Mucosa of rectum (tissue), 2 donors: ENCODE measurements around the gene FKBP3.

ENCODE experiments used
- H3K27ac ChIP-seq, 2 donors: one replicate each; pipeline ENCODE4 v1.7.0; 2013; ENCODE audit warnings: inconsistent platforms in 2 of 2, low read depth in 2 of 2, low read length in 2 of 2
- H3K27me3 ChIP-seq, 2 donors: one replicate each; pipeline ENCODE4 v1.7.0; 2013; ENCODE audit warnings: low read length in 2 of 2; ENCODE audit not compliant: control insufficient read depth in 2 of 2, insufficient read depth in 2 of 2
- H3K36me3 ChIP-seq, 2 donors: one replicate each; pipeline ENCODE4 v1.7.0; 2013; ENCODE audit warnings: low read length in 2 of 2; ENCODE audit not compliant: control insufficient read depth in 2 of 2, insufficient read depth in 2 of 2
- H3K4me1 ChIP-seq, 2 donors: one replicate each; pipeline ENCODE4 v1.7.0; 2013; ENCODE audit warnings: low read length in 2 of 2, mild to moderate bottlenecking in 1 of 2; ENCODE audit not compliant: control insufficient read depth in 2 of 2, insufficient read depth in 2 of 2
- H3K4me3 ChIP-seq, 2 donors: one replicate each; pipeline ENCODE4 v1.7.0; 2013; ENCODE audit warnings: low read length in 2 of 2
- H3K9ac ChIP-seq, 2 donors: one replicate each; pipeline ENCODE4 v1.7.0; 2013; ENCODE audit warnings: low read length in 2 of 2, low read depth in 1 of 2, mild to moderate bottlenecking in 1 of 2
- H3K9me3 ChIP-seq, 2 donors: one replicate each; pipeline ENCODE4 v1.7.0; 2013; ENCODE audit warnings: low read length in 2 of 2; ENCODE audit not compliant: control insufficient read depth in 2 of 2
- donor health status: healthy.
- donor health status: Normal muscosa, but diverticular disease.

Gene FKBP3

GRCh38 chr14:45118594-45118993 is 15.7 kb downstream of the FKBP3 start:
- H3K4me1 ChIP-seq, result no peaks in the 10 kb centered on the region
- peaks cover 43 to 53% of the 10 kb centered on the region in 2 donors for H3K36me3 ChIP-seq
- no peak overlapping the region for H3K4me3 ChIP-seq
- H3K9me3 ChIP-seq, result no peaks in the 10 kb centered on the region
- no peak overlapping the region for H3K27ac ChIP-seq
- no peak overlapping the region for H3K9ac ChIP-seq
- H3K27me3 ChIP-seq, result no peaks in the 10 kb centered on the region

GRCh38 chr14:45114327-45114726 is 20.0 kb downstream of the FKBP3 start:
- no peaks in the 10 kb centered on the region for H3K9me3 ChIP-seq
- H3K36me3 ChIP-seq, result peaks cover 40 to 54% of the 10 kb centered on the region in 2 donors
- no peak overlapping the region for H3K4me3 ChIP-seq
- no peak overlapping the region for H3K9ac ChIP-seq
- H3K4me1 ChIP-seq, result no peaks in the 10 kb centered on the region
- no peak overlapping the region for H3K27ac ChIP-seq
- no peaks in the 10 kb centered on the region for H3K27me3 ChIP-seq

GRCh38 chr14:45112896-45113781 is 21.1 kb downstream of the FKBP3 start:
- peaks cover 41 to 59% of the 10 kb centered on the region in 2 donors for H3K36me3 ChIP-seq
- no peak overlapping the region for H3K4me3 ChIP-seq
- H3K27ac ChIP-seq, result no peak overlapping the region
- no peak overlapping the region for H3K9ac ChIP-seq
- H3K9me3 ChIP-seq, result no peaks in the 10 kb centered on the region
- H3K27me3 ChIP-seq, result no peaks in the 10 kb centered on the region
- no peaks in the 10 kb centered on the region for H3K4me1 ChIP-seq

GRCh38 chr14:45104561-45104960 is 29.7 kb downstream of the FKBP3 start:
- Histone ChIP-seq H3K36me3 (peaks cover 38 to 65% of the 10 kb centered on the region in 2 donors), H3K27ac (no peak overlapping the region)

GRCh38 chr14:45103806-45104205 is 30.5 kb downstream of the FKBP3 start:
- Histone ChIP-seq H3K36me3 (peaks cover 33 to 62% of the 10 kb centered on the region in 2 donors), H3K4me3 (no peak overlapping the region)

More at GRCh38 chr14:45104561-45104960, 29.7 kb downstream of the FKBP3 start:
- H3K9me3 ChIP-seq, result no peaks in the 10 kb centered on the region
- H3K27me3 ChIP-seq, result no peaks in the 10 kb centered on the region
- H3K4me3 ChIP-seq, result no peak overlapping the region
- H3K4me1 ChIP-seq, result peaks cover 3 to 8% of the 10 kb centered on the region in 2 donors
- no peak overlapping the region for H3K9ac ChIP-seq

GRCh38 chr14:45096218-45096617 is 38.1 kb downstream of the FKBP3 start:
- Histone ChIP-seq H3K27me3 (no peaks in the 10 kb centered on the region), H3K4me3 (no peak overlapping the region), H3K9ac (no peak overlapping the region), H3K27ac (no peak overlapping the region), H3K4me1 (no peaks in the 10 kb centered on the region), H3K36me3 (peaks cover 22 to 44% of the 10 kb centered on the region in 2 donors), H3K9me3 (no peaks in the 10 kb centered on the region)

More at GRCh38 chr14:45103806-45104205, 30.5 kb downstream of the FKBP3 start:
- no peak overlapping the region for H3K9ac ChIP-seq
- no peaks in the 10 kb centered on the region for H3K27me3 ChIP-seq
- H3K9me3 ChIP-seq, result no peaks in the 10 kb centered on the region
- peaks cover 3 to 8% of the 10 kb centered on the region in 2 donors for H3K4me1 ChIP-seq
- H3K27ac ChIP-seq, result no peak overlapping the region

- H3K4me3 ChIP-seq, result no peak overlapping the region
- H3K36me3 ChIP-seq, result peaks cover 13 to 35% of the 10 kb centered on the region in 2 donors
- H3K9ac ChIP-seq, result no peak overlapping the region
- H3K27ac ChIP-seq, result no peak overlapping the region
- H3K27me3 ChIP-seq, result no peaks in the 10 kb centered on the region
- no peaks in the 10 kb centered on the region for H3K9me3 ChIP-seq
- no peaks in the 10 kb centered on the region for H3K4me1 ChIP-seq
Measured at GRCh38 chr14:45095143-45095542, 39.1 kb downstream of the FKBP3 start.

- no peak overlapping the region for H3K4me3 ChIP-seq
- peaks cover 0 to 4% of the 10 kb centered on the region in 2 donors for H3K4me1 ChIP-seq
- no peak overlapping the region for H3K9ac ChIP-seq
- no peaks in the 10 kb centered on the region for H3K9me3 ChIP-seq
- H3K27me3 ChIP-seq, result no peaks in the 10 kb centered on the region
- H3K36me3 ChIP-seq, result peaks cover 12 to 32% of the 10 kb centered on the region in 2 donors
- no peak overlapping the region for H3K27ac ChIP-seq
Measured at GRCh38 chr14:45094275-45094674, 40.0 kb downstream of the FKBP3 start.

GRCh38 chr14:45091710-45092109 is 42.6 kb downstream of the FKBP3 start:
- Histone ChIP-seq H3K9ac (no peak overlapping the region), H3K27ac (no peak overlapping the region), H3K36me3 (peaks cover 8 to 16% of the 10 kb centered on the region in 2 donors), H3K4me1 (peaks cover 0 to 11% of the 10 kb centered on the region in 2 donors), H3K9me3 (no peaks in the 10 kb centered on the region), H3K4me3 (no peak overlapping the region), H3K27me3 (no peaks in the 10 kb centered on the region)

GRCh38 chr14:45089813-45090212 is 44.5 kb downstream of the FKBP3 start:
- Histone ChIP-seq H3K4me3 (no peak overlapping the region), H3K4me1 (peaks cover 13 to 18% of the 10 kb centered on the region in 2 donors), H3K36me3 (no peaks in the 10 kb centered on the region), H3K9ac (no peak overlapping the region), H3K27me3 (no peaks in the 10 kb centered on the region), H3K9me3 (no peaks in the 10 kb centered on the region), H3K27ac (no peak overlapping the region)
